Activated CD8-positive, alpha-beta T cell treated with anti-CD3 and anti-CD28 coated beads, Interleukin-2, amount 10 ng/mL, durations not matched to agents 7 days and 5 days (primary cell): ENCODE data around the gene NELL2. TPM values are rescaled to one million over a fixed set of nuclear protein-coding genes. Genes with fewer than 3 reads are reported as not detected.

Experiments
- ATAC-seq: fragments of 150-1000 bp; cut with Tn5 transposase; one replicate; pipeline ENCODE4 v1.10.0; 2021; ENCODE audit warnings: moderate library complexity
- CTCF ChIA-PET: fragments of 350-600 bp; sonication (Branson Sonifier 250); formaldehyde crosslinking; loops from one replicate; lab custom pipeline; 2021; ENCODE audit warnings: antibody characterized with exemption; lab: Charles Lee
- POLR2A ChIA-PET: fragments of 350-600 bp; sonication (Branson Sonifier 250); formaldehyde crosslinking; loops from one replicate; lab custom pipeline; 2021; ENCODE audit warnings: antibody characterized with exemption; lab: Charles Lee
- DNase-seq: peaks from one replicate; pipeline ENCODE4 v3.0.0-alpha.2; 2020
- H3K27ac Mint-ChIP-seq: one replicate; pipeline ENCODE4 v1.8.0; 2021; ENCODE audit warnings: mild to moderate bottlenecking, mixed read lengths
- H3K27me3 Mint-ChIP-seq: one replicate; pipeline ENCODE4 v1.8.0; 2021; ENCODE audit warnings: low read depth, mixed read lengths
- H3K36me3 Mint-ChIP-seq: one replicate; pipeline ENCODE4 v1.8.0; 2021; ENCODE audit warnings: low read depth, mixed read lengths
- H3K4me1 Mint-ChIP-seq: one replicate; pipeline ENCODE4 v1.8.0; 2021; ENCODE audit warnings: low read depth, mixed read lengths
- H3K4me3 Mint-ChIP-seq: one replicate; pipeline ENCODE4 v1.8.0; 2021; ENCODE audit warnings: mild to moderate bottlenecking, mixed read lengths
- H3K9me3 Mint-ChIP-seq: one replicate; pipeline ENCODE4 v1.8.0; 2022; ENCODE audit warnings: mixed read lengths; ENCODE audit not compliant: insufficient read depth
- total RNA-seq, 2 experiments: library from RNA; stranded (reverse); gene quantifications; one replicate each; pipeline ENCODE4 v1.2.3, GENCODE V29; 2021

NELL2 gene
- total RNA-seq, 2 experiments from 2014 or later: 43.8 to 47.4 TPM

- ChIA-PET CTCF (no interaction called here), POLR2A (no interaction called here)
- no peak for DNase-seq
- ATAC-seq: no peak
- H3K4me1 Mint-ChIP-seq: no peaks in the 10 kb centered on the region
- H3K27me3 Mint-ChIP-seq: no peaks in the 10 kb centered on the region
- H3K9me3 Mint-ChIP-seq: no peaks in the 10 kb centered on the region
- H3K36me3 Mint-ChIP-seq: no peaks in the 10 kb centered on the region
- H3K27ac Mint-ChIP-seq: no peak overlapping the region
- H3K4me3 Mint-ChIP-seq: no peak overlapping the region
These were observed 372.8 kb downstream of the NELL2 start for GRCh38 chr12:44503329-44503728.

GRCh38 chr12:44502681-44503080 is 373.4 kb downstream of the NELL2 start:
- Mint-ChIP-seq H3K27me3 (no peaks in the 10 kb centered on the region), H3K27ac (no peak overlapping the region), H3K36me3 (no peaks in the 10 kb centered on the region), H3K9me3 (no peaks in the 10 kb centered on the region), H3K4me3 (no peak overlapping the region), H3K4me1 (no peaks in the 10 kb centered on the region)
- DNase-seq (no peak), ATAC-seq (no peak)
- CTCF ChIA-PET: no interaction called here
- POLR2A ChIA-PET: no interaction called here

GRCh38 chr12:44500423-44500822 is 375.7 kb downstream of the NELL2 start:
- POLR2A ChIA-PET: no interaction called here
- H3K9me3 Mint-ChIP-seq: no peaks in the 10 kb centered on the region
- ATAC-seq (no peak), DNase-seq (no peak)
- H3K4me3 Mint-ChIP-seq: no peak overlapping the region
- no peak overlapping the region for H3K27ac Mint-ChIP-seq
- no peaks in the 10 kb centered on the region for H3K4me1 Mint-ChIP-seq
- H3K36me3 Mint-ChIP-seq: no peaks in the 10 kb centered on the region
- CTCF ChIA-PET: no interaction called here
- H3K27me3 Mint-ChIP-seq: no peaks in the 10 kb centered on the region

- no peak overlapping the region for H3K27ac Mint-ChIP-seq
These were observed 379.1 kb downstream of the NELL2 start for GRCh38 chr12:44497044-44497443.

GRCh38 chr12:44490181-44490580 is 385.9 kb downstream of the NELL2 start:
- H3K9me3 Mint-ChIP-seq: no peaks in the 10 kb centered on the region
- ChIA-PET CTCF (interaction anchor here (1.0 kb wide), 1 partner anchor 16 kb away, joined by 3 read pairs; no protein-coding TSS in a partner anchor), POLR2A (interaction anchor here (0.5 kb wide), 1 partner anchor 20 kb away, joined by 3 read pairs; no protein-coding TSS in a partner anchor)
- H3K4me3 Mint-ChIP-seq: no peak overlapping the region
- no peaks in the 10 kb centered on the region for H3K4me1 Mint-ChIP-seq
- no peak for ATAC-seq
- peaks cover 11% of the 10 kb centered on the region for H3K27me3 Mint-ChIP-seq
- H3K27ac Mint-ChIP-seq: no peak overlapping the region
- no peaks in the 10 kb centered on the region for H3K36me3 Mint-ChIP-seq
- no peak for DNase-seq

More at GRCh38 chr12:44497044-44497443, 379.1 kb downstream of the NELL2 start:
- ATAC-seq: no peak
- H3K27me3 Mint-ChIP-seq: peaks cover 4% of the 10 kb centered on the region
- no peaks in the 10 kb centered on the region for H3K36me3 Mint-ChIP-seq
- no peak overlapping the region for H3K4me3 Mint-ChIP-seq
- no peaks in the 10 kb centered on the region for H3K9me3 Mint-ChIP-seq
- H3K4me1 Mint-ChIP-seq: no peaks in the 10 kb centered on the region
- ChIA-PET CTCF (no interaction called here), POLR2A (no interaction called here)
- no peak for DNase-seq

- CTCF ChIA-PET: no interaction called here
- DNase-seq (no peak), ATAC-seq (no peak)
- H3K36me3 Mint-ChIP-seq: no peaks in the 10 kb centered on the region
- H3K27me3 Mint-ChIP-seq: peaks cover 11% of the 10 kb centered on the region
- POLR2A ChIA-PET: no interaction called here
- no peaks in the 10 kb centered on the region for H3K9me3 Mint-ChIP-seq
- H3K4me1 Mint-ChIP-seq: no peaks in the 10 kb centered on the region
- no peak overlapping the region for H3K4me3 Mint-ChIP-seq
- H3K27ac Mint-ChIP-seq: no peak overlapping the region
These were observed 387.9 kb downstream of the NELL2 start for GRCh38 chr12:44488180-44488579.

- Mint-ChIP-seq H3K4me1 (no peaks in the 10 kb centered on the region), H3K4me3 (no peak overlapping the region), H3K9me3 (peaks cover 5% of the 10 kb centered on the region), H3K36me3 (no peaks in the 10 kb centered on the region), H3K27me3 (no peaks in the 10 kb centered on the region), H3K27ac (no peak overlapping the region)
- CTCF ChIA-PET: interaction anchor here (0.9 kb wide), 1 partner anchor 464 kb away, joined by 3 read pairs; no protein-coding TSS in a partner anchor
- ATAC-seq: no peak
- POLR2A ChIA-PET: no interaction called here
- DNase-seq: no peak
These were observed 391.3 kb downstream of the NELL2 start for GRCh38 chr12:44484862-44485261.

- CTCF ChIA-PET: no interaction called here
- no peak for ATAC-seq
These were observed 398.7 kb downstream of the NELL2 start for GRCh38 chr12:44477331-44477980.

GRCh38 chr12:44476683-44477082 is 399.4 kb downstream of the NELL2 start:
- Mint-ChIP-seq H3K27ac (no peak overlapping the region), H3K4me3 (no peak overlapping the region), H3K9me3 (peaks cover 26% of the 10 kb centered on the region), H3K27me3 (no peaks in the 10 kb centered on the region), H3K4me1 (no peaks in the 10 kb centered on the region), H3K36me3 (no peaks in the 10 kb centered on the region)
- ChIA-PET CTCF (no interaction called here), POLR2A (no interaction called here)
- ATAC-seq (no peak), DNase-seq (no peak)

More at GRCh38 chr12:44477331-44477980, 398.7 kb downstream of the NELL2 start:
- Mint-ChIP-seq H3K27me3 (no peaks in the 10 kb centered on the region), H3K27ac (no peak overlapping the region), H3K36me3 (no peaks in the 10 kb centered on the region), H3K9me3 (peaks cover 31% of the 10 kb centered on the region), H3K4me1 (no peaks in the 10 kb centered on the region), H3K4me3 (no peak overlapping the region)
- DNase-seq: no peak
- POLR2A ChIA-PET: no interaction called here

- Mint-ChIP-seq H3K27me3 (no peaks in the 10 kb centered on the region), H3K4me1 (no peaks in the 10 kb centered on the region), H3K36me3 (no peaks in the 10 kb centered on the region), H3K9me3 (no peaks in the 10 kb centered on the region), H3K27ac (no peak overlapping the region), H3K4me3 (no peak overlapping the region)
- CTCF ChIA-PET: interaction anchor here (1.0 kb wide), 1 partner anchor 17 kb away, joined by 3 read pairs; no protein-coding TSS in a partner anchor
- no peak for DNase-seq
- POLR2A ChIA-PET: no interaction called here
- no peak for ATAC-seq
These were observed 411.0 kb downstream of the NELL2 start for GRCh38 chr12:44465139-44465538.

- DNase-seq (no peak), ATAC-seq (no peak)
- Mint-ChIP-seq H3K27ac (no peak overlapping the region), H3K9me3 (no peaks in the 10 kb centered on the region), H3K4me1 (no peaks in the 10 kb centered on the region), H3K27me3 (peaks cover 5% of the 10 kb centered on the region), H3K36me3 (no peaks in the 10 kb centered on the region), H3K4me3 (no peak overlapping the region)
- ChIA-PET CTCF (no interaction called here), POLR2A (no interaction called here)
These were observed 411.9 kb downstream of the NELL2 start for GRCh38 chr12:44464180-44464579.

GRCh38 chr12:44462729-44463128 is 413.4 kb downstream of the NELL2 start:
- Mint-ChIP-seq H3K36me3 (no peaks in the 10 kb centered on the region), H3K4me3 (no peak overlapping the region), H3K4me1 (no peaks in the 10 kb centered on the region), H3K9me3 (no peaks in the 10 kb centered on the region), H3K27me3 (peaks cover 5% of the 10 kb centered on the region), H3K27ac (no peak overlapping the region)
- no peak for DNase-seq
- ATAC-seq: no peak
- ChIA-PET POLR2A (no interaction called here), CTCF (no interaction called here)
